Activated CD8-positive, alpha-beta T cell treated with anti-CD3 and anti-CD28 coated beads for 36 hours (primary cell): ENCODE data around the gene SLC25A10. TPM values are rescaled to one million over a fixed set of nuclear protein-coding genes. Genes with fewer than 3 reads are reported as not detected.
A peak's percentile ranks its signal among the peaks of the same experiment; 100 is the strongest.

ENCODE experiments used
- ATAC-seq: fragments of 200-7000 bp; cut with Tn5 transposase; one replicate; pipeline ENCODE4 v1.10.0; 2021; ENCODE audit warnings: mild to moderate bottlenecking, moderate library complexity
- CTCF ChIA-PET: fragments of 350-600 bp; sonication (Branson Sonifier 250); formaldehyde crosslinking; loops from one replicate; lab custom pipeline; 2021; ENCODE audit warnings: antibody characterized with exemption; lab: Charles Lee
- POLR2A ChIA-PET: fragments of 350-600 bp; sonication (Branson Sonifier 250); formaldehyde crosslinking; loops from one replicate; lab custom pipeline; 2021; ENCODE audit warnings: antibody characterized with exemption; lab: Charles Lee
- DNase-seq: peaks from one replicate; pipeline ENCODE4 v3.0.0-alpha.2; 2020
- H3K27ac Mint-ChIP-seq: one replicate; pipeline ENCODE4 v1.8.0; 2021; ENCODE audit warnings: mild to moderate bottlenecking, mixed read lengths
- H3K27me3 Mint-ChIP-seq: one replicate; pipeline ENCODE4 v1.8.0; 2021; ENCODE audit warnings: mixed read lengths
- H3K36me3 Mint-ChIP-seq: one replicate; pipeline ENCODE4 v1.8.0; 2021; ENCODE audit warnings: low read depth, mixed read lengths
- H3K4me1 Mint-ChIP-seq: one replicate; pipeline ENCODE4 v1.8.0; 2021; ENCODE audit warnings: low read depth, mixed read lengths
- H3K4me3 Mint-ChIP-seq: one replicate; pipeline ENCODE4 v1.8.0; 2021; ENCODE audit warnings: mild to moderate bottlenecking, moderate library complexity, mixed read lengths
- H3K9me3 Mint-ChIP-seq: one replicate; pipeline ENCODE4 v1.8.0; 2021; ENCODE audit warnings: mixed read lengths
- intact Hi-C: fragments of 100-400 bp; cut with micrococcal nuclease; formaldehyde crosslinking; loops from one replicate; pipeline ENCODE4 v1.10.0; 2022
- total RNA-seq, 2 experiments: library from RNA; stranded (reverse); gene quantifications; one replicate each; pipeline ENCODE4 v1.2.3, GENCODE V29; 2021
- TF ChIP-seq, protein P1 (sequence below): fragments of 200-600 bp; IDR thresholded peaks from one replicate; pipeline ENCODE4 v1.8.0; 2022; ENCODE audit warnings: antibody characterized with exemption, mild to moderate bottlenecking

Gene SLC25A10
- total RNA-seq, 2 experiments from 2014 or later: 29.4 to 30.5 TPM

- Mint-ChIP-seq H3K4me3 (no peak overlapping the region), H3K27me3 (no peaks in the 10 kb centered on the region), H3K4me1 (peaks cover 4% of the 10 kb centered on the region), H3K9me3 (no peaks in the 10 kb centered on the region), H3K27ac (no peak overlapping the region), H3K36me3 (peaks cover 38% of the 10 kb centered on the region)
- POLR2A ChIA-PET: interaction anchor here (0.7 to 2.3 kb wide), 4 partner anchors 9 to 19 kb away, joined by 3 to 13 read pairs (median 4); partner anchors contain the start of genes ARL16, HGS and MRPL12
- CTCF ChIA-PET: no interaction called here
- DNase-seq (no peak), ATAC-seq (peak; percentile 38)
- TF ChIP-seq, protein P1, sequence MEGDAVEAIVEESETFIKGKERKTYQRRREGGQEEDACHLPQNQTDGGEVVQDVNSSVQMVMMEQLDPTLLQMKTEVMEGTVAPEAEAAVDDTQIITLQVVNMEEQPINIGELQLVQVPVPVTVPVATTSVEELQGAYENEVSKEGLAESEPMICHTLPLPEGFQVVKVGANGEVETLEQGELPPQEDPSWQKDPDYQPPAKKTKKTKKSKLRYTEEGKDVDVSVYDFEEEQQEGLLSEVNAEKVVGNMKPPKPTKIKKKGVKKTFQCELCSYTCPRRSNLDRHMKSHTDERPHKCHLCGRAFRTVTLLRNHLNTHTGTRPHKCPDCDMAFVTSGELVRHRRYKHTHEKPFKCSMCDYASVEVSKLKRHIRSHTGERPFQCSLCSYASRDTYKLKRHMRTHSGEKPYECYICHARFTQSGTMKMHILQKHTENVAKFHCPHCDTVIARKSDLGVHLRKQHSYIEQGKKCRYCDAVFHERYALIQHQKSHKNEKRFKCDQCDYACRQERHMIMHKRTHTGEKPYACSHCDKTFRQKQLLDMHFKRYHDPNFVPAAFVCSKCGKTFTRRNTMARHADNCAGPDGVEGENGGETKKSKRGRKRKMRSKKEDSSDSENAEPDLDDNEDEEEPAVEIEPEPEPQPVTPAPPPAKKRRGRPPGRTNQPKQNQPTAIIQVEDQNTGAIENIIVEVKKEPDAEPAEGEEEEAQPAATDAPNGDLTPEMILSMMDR: no peak
- intact Hi-C loops: no loop called here
Measured at GRCh38 chr17:81693509-81694210, 18.4 kb upstream of the SLC25A10 start.

DNA sequence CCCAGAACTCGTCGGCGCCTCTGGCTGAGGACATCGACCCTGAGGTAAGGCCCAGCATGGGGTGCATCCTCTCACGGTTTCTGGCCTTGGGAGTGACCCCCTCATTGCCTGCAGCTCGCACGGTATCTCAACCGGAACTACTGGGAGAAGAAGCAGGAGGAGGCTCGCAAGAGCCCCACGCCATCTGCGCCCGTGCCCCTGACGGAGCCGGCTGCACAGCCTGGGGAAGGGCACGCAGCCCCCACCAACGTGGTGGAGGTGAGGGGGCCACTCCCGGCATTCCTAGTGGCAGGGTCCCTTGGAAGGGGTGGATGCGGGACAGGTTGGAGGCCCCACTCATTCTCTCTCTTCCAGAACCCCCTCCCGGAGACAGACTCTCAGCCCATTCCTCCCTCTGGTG is 17.3 kb upstream of the SLC25A10 start:
- CTCF ChIA-PET: no interaction called here
- intact Hi-C loops: loop anchor here (5.0 kb wide), 1 partner anchor 173 kb away; no protein-coding TSS in a partner anchor

GRCh38 chr17:81695211-81695610 is 16.9 kb upstream of the SLC25A10 start:
- Mint-ChIP-seq H3K27ac (no peak overlapping the region), H3K36me3 (peaks cover 30% of the 10 kb centered on the region), H3K4me1 (no peaks in the 10 kb centered on the region), H3K27me3 (no peaks in the 10 kb centered on the region), H3K9me3 (no peaks in the 10 kb centered on the region), H3K4me3 (no peak overlapping the region)
- ChIA-PET POLR2A (interaction anchor here (0.8 to 2.6 kb wide), 4 partner anchors 9 to 14 kb away, joined by 3 to 14 read pairs (median 4); no protein-coding TSS in a partner anchor), CTCF (interaction anchor here (0.8 kb wide), 1 partner anchor 37 kb away, joined by 3 read pairs; no protein-coding TSS in a partner anchor)
- DNase-seq: no peak
- ATAC-seq: no peak
- intact Hi-C loops: loop anchor here (5.0 kb wide), 1 partner anchor 173 kb away; no protein-coding TSS in a partner anchor
- TF ChIP-seq, protein P1: no peak

More for the DNA sequence above, 17.3 kb upstream of the SLC25A10 start:
- Mint-ChIP-seq H3K4me3 (no peak overlapping the region), H3K4me1 (no peaks in the 10 kb centered on the region), H3K9me3 (no peaks in the 10 kb centered on the region), H3K27me3 (no peaks in the 10 kb centered on the region), H3K27ac (no peak overlapping the region), H3K36me3 (peaks cover 33% of the 10 kb centered on the region)
- POLR2A ChIA-PET: interaction anchor here (0.8 to 2.6 kb wide), 3 partner anchors 9 to 15 kb away, joined by 3 to 14 read pairs (median 4); no protein-coding TSS in a partner anchor
- no peak for DNase-seq
- ATAC-seq: no peak
- TF ChIP-seq, protein P1: no peak

DNA sequence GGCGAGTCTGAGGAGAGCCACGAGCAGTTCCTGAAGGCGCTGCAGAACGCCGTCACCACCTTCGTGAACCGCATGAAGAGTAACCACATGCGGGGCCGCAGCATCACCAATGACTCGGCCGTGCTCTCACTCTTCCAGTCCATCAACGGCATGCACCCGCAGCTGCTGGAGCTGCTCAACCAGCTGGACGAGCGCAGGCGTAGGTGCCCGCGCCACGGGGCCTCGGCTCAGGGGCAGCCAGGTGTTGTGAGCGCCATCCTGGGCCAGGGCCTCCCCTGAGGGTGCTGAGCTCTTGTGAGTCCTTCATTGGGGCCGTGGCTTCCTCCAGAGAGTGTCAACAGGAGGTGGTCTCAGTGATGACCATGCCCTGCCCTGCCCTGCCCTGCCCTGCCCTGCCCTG is 16.3 kb upstream of the SLC25A10 start:
- TF ChIP-seq, protein P1: no peak
- no peak overlapping the region for H3K4me3 Mint-ChIP-seq
- ATAC-seq: no peak
- H3K27ac Mint-ChIP-seq: no peak overlapping the region
- peaks cover 3% of the 10 kb centered on the region for H3K4me1 Mint-ChIP-seq
- DNase-seq: no peak
- intact Hi-C loops: loop anchor here (5.0 kb wide), 1 partner anchor 174 kb away; no protein-coding TSS in a partner anchor
- POLR2A ChIA-PET: interaction anchor here (0.5 to 2.6 kb wide), 6 partner anchors 8 to 264 kb away, joined by 3 to 14 read pairs (median 3); partner anchors contain the start of genes ARL16 and HGS
- H3K36me3 Mint-ChIP-seq: peaks cover 33% of the 10 kb centered on the region
- CTCF ChIA-PET: interaction anchor here (0.8 kb wide), 1 partner anchor 38 kb away, joined by 3 read pairs; no protein-coding TSS in a partner anchor
- H3K27me3 Mint-ChIP-seq: no peaks in the 10 kb centered on the region
- H3K9me3 Mint-ChIP-seq: no peaks in the 10 kb centered on the region
